H9 (cell line): ENCODE results near the gene SYCE1. TPM values are rescaled to one million over a fixed set of nuclear protein-coding genes. Genes with fewer than 3 reads are reported as not detected.
"Not testable (repeated sequence)": the region's sequence is repeated elsewhere in the genome, so short reads cannot be mapped to it uniquely, and the experiment has no call there.

Experiments used
- DNase-seq: peaks from one replicate; pipeline ENCODE4 v3.0.0-alpha.2; 2017
- H2AFZ ChIP-seq: one replicate; pipeline ENCODE4 v1.6.1; 2013; ENCODE audit warnings: mild to moderate bottlenecking, low read length, control low read depth, moderate library complexity
- H2AK5ac ChIP-seq: 2 replicates; pipeline ENCODE4 v1.6.1; 2013; ENCODE audit warnings: low read length, control low read depth, mixed read lengths; ENCODE audit not compliant: insufficient read length
- H2BK120ac ChIP-seq: one replicate; pipeline ENCODE4 v1.6.1; 2013; ENCODE audit warnings: low read depth, mild to moderate bottlenecking, low read length, control low read depth, inconsistent platforms; ENCODE audit not compliant: poor library complexity, severe bottlenecking
- H2BK12ac ChIP-seq: 2 replicates; pipeline ENCODE4 v1.6.1; 2013; ENCODE audit warnings: low read length, control low read depth, mixed read lengths, low read depth; ENCODE audit not compliant: insufficient read length
- H2BK15ac ChIP-seq: 2 replicates; pipeline ENCODE4 v1.6.1; 2013; ENCODE audit warnings: low read depth, low read length, control low read depth
- H2BK20ac ChIP-seq: one replicate; pipeline ENCODE4 v1.6.1; 2013; ENCODE audit warnings: low read depth, mild to moderate bottlenecking, low read length, control low read depth, inconsistent platforms; ENCODE audit not compliant: poor library complexity, severe bottlenecking
- H2BK5ac ChIP-seq: 2 replicates; pipeline ENCODE4 v1.6.1; 2013; ENCODE audit warnings: low read length, control low read depth, mixed read lengths; ENCODE audit not compliant: insufficient read length
- H3K14ac ChIP-seq: 2 replicates; pipeline ENCODE4 v1.6.1; 2013; ENCODE audit warnings: low read length, control low read depth; ENCODE audit not compliant: insufficient read depth
- H3K18ac ChIP-seq: 2 replicates; pipeline ENCODE4 v1.6.1; 2013; ENCODE audit warnings: low read depth, mild to moderate bottlenecking, mixed read lengths, low read length, control low read depth; ENCODE audit not compliant: insufficient read length
- H3K23ac ChIP-seq: 2 replicates; pipeline ENCODE4 v1.6.1; 2013; ENCODE audit warnings: low read length, control low read depth, mixed read lengths, low read depth; ENCODE audit not compliant: insufficient read length
- H3K23me2 ChIP-seq: 2 replicates; pipeline ENCODE4 v1.6.1; 2013; ENCODE audit warnings: low read depth, mild to moderate bottlenecking, mixed read lengths, low read length, control low read depth; ENCODE audit not compliant: insufficient read length, poor library complexity, severe bottlenecking
- H3K27ac ChIP-seq: 2 replicates; pipeline ENCODE4 v1.5.1; 2013; ENCODE audit warnings: low read length, control low read depth, mixed read lengths, low read depth; ENCODE audit not compliant: insufficient read length
- H3K27me3 ChIP-seq: 2 replicates; pipeline ENCODE4 v1.6.1; 2013; ENCODE audit warnings: low read length, control low read depth, inconsistent platforms; ENCODE audit not compliant: insufficient read depth
- H3K4ac ChIP-seq: 2 replicates; pipeline ENCODE4 v1.6.1; 2013; ENCODE audit warnings: low read depth, mild to moderate bottlenecking, control low read depth, inconsistent platforms, low read length, moderate library complexity
- H3K4me1 ChIP-seq: 2 replicates; pipeline ENCODE4 v1.6.1; 2013; ENCODE audit warnings: low read length, control low read depth, inconsistent platforms; ENCODE audit not compliant: insufficient read depth
- H3K4me2 ChIP-seq: 2 replicates; pipeline ENCODE4 v1.6.1; 2013; ENCODE audit warnings: low read length, control low read depth, mixed read lengths; ENCODE audit not compliant: insufficient read length, insufficient read depth
- H3K56ac ChIP-seq: 2 replicates; pipeline ENCODE4 v1.6.1; 2013; ENCODE audit warnings: low read depth, mild to moderate bottlenecking, mixed read lengths, low read length, control low read depth; ENCODE audit not compliant: insufficient read length
- H3K79me1 ChIP-seq: 2 replicates; pipeline ENCODE4 v1.6.1; 2013; ENCODE audit warnings: low read depth, mild to moderate bottlenecking, moderate library complexity, low read length, control low read depth, inconsistent platforms; ENCODE audit not compliant: insufficient read depth, poor library complexity, severe bottlenecking
- H3K79me2 ChIP-seq: 2 replicates; pipeline ENCODE4 v1.6.1; 2013; ENCODE audit warnings: low read length, control low read depth, inconsistent platforms; ENCODE audit not compliant: insufficient read depth
- H3K9ac ChIP-seq: 2 replicates; pipeline ENCODE4 v1.6.1; 2013; ENCODE audit warnings: low read length, control low read depth, mixed read lengths; ENCODE audit not compliant: insufficient read length; ENCODE audit errors: extremely low read depth
- H3K9me3 ChIP-seq: one replicate; pipeline ENCODE4 v1.6.1; 2013; ENCODE audit warnings: low read depth, low read length, inconsistent platforms; ENCODE audit not compliant: control insufficient read depth
- H3T11ph ChIP-seq: one replicate; pipeline ENCODE4 v1.6.1; 2013; ENCODE audit warnings: mild to moderate bottlenecking, low read length, control low read depth, inconsistent platforms
- H4K20me1 ChIP-seq: one replicate; pipeline ENCODE4 v1.6.1; 2013; ENCODE audit not compliant: control insufficient read depth, insufficient read length, insufficient read depth
- H4K5ac ChIP-seq: 2 replicates; pipeline ENCODE4 v1.6.1; 2013; ENCODE audit warnings: low read depth, mild to moderate bottlenecking, mixed read lengths, low read length, control low read depth; ENCODE audit not compliant: insufficient read length
- H4K8ac ChIP-seq: replicated peaks from 2 replicates; pipeline ENCODE4 v1.6.1; 2013; ENCODE audit warnings: low read length, control low read depth, mixed read lengths, low read depth; ENCODE audit not compliant: insufficient read length
- H4K91ac ChIP-seq: 2 replicates; pipeline ENCODE4 v1.6.1; 2013; ENCODE audit warnings: low read depth, mild to moderate bottlenecking, moderate library complexity, mixed read lengths, low read length, control low read depth; ENCODE audit not compliant: insufficient read length
- H3K27ac Mint-ChIP-seq, 3 experiments: 2 replicates in 2 of 3; 3 replicates in 1 of 3; pipeline ENCODE4 v1.8.0; 2020 to 2021; ENCODE audit warnings: mixed read lengths in 3 of 3, mild to moderate bottlenecking in 1 of 3, moderate library complexity in 1 of 3
- H3K27me3 Mint-ChIP-seq: 2 replicates; pipeline ENCODE4 v1.8.0; 2021; ENCODE audit warnings: low read depth, mild to moderate bottlenecking, moderate library complexity, mixed read lengths
- H3K36me3 Mint-ChIP-seq, 3 experiments: 2 replicates in 2 of 3; 3 replicates in 1 of 3; pipeline ENCODE4 v1.8.0; 2020 to 2021; ENCODE audit warnings: low read depth in 3 of 3, mixed read lengths in 3 of 3; ENCODE audit not compliant: insufficient read depth in 1 of 3
- H3K4me1 Mint-ChIP-seq, 2 experiments: 2 replicates each; pipeline ENCODE4 v1.8.0; 2020; ENCODE audit warnings: mixed read lengths in 2 of 2
- H3K4me3 Mint-ChIP-seq, 2 experiments: 2 replicates in 1 of 2; 3 replicates in 1 of 2; pipeline ENCODE4 v1.8.0; 2020 to 2021; ENCODE audit warnings: mild to moderate bottlenecking in 2 of 2, mixed read lengths in 2 of 2, moderate library complexity in 1 of 2
- H3K9me3 Mint-ChIP-seq, 2 experiments: 2 replicates in 1 of 2; 3 replicates in 1 of 2; pipeline ENCODE4 v1.8.0; 2020; ENCODE audit warnings: mild to moderate bottlenecking in 2 of 2, mixed read lengths in 2 of 2, moderate library complexity in 1 of 2
- CTCF ChIP-seq: fragments of 200-600 bp; sonication (generic); conservative IDR thresholded peaks from 3 replicates; pipeline ENCODE4 v1.8.0; 2021; ENCODE audit warnings: antibody characterized with exemption, mild to moderate bottlenecking
- WGBS: extraction: QIAGEN DNeasy Blood & Tissue Kit; methylation state at CpG from one replicate; pipeline ENCODE4 v1.1.7; 2013; ENCODE audit warnings: missing lambda C conversion rate, low lambda C conversion rate, mixed read lengths; ENCODE audit not compliant: insufficient read length; ENCODE audit errors: extremely low coverage; 5-methylcytosine and 5-hydroxymethylcytosine counted together
- total RNA-seq: library from RNA; stranded (reverse); gene quantifications from 2 replicates; pipeline ENCODE4 v1.2.1, GENCODE V29; 2021

Gene SYCE1
- total RNA-seq, 1 experiment from 2014 or later, result not detected

- H3K27ac Mint-ChIP-seq, result no peak overlapping the region
- no peak overlapping the region for H2BK120ac ChIP-seq
- DNase-seq, result no peak
- no peak overlapping the region for H3K14ac ChIP-seq
- H3K23me2 ChIP-seq, result no peaks in the 10 kb centered on the region
- no peaks in the 10 kb centered on the region for H4K20me1 ChIP-seq
- H3K4ac ChIP-seq, result no peak overlapping the region
- no peaks in the 10 kb centered on the region; the same call in none of the 2 replicates for H3K27me3 Mint-ChIP-seq
- H2AK5ac ChIP-seq, result no peak overlapping the region
- no peak overlapping the region for H3K18ac ChIP-seq
- H3K27me3 ChIP-seq, result no peaks in the 10 kb centered on the region
- H3K4me1 Mint-ChIP-seq, result no peaks in the 10 kb centered on the region
- no peak overlapping the region for H3K27ac ChIP-seq
- no CpG with 5 or more reads among the region's 3 CpGs for WGBS
- peaks cover 2 to 24% (median 9%) of the 10 kb centered on the region in 3 experiments; a peak in 5 of 7 replicates for H3K36me3 Mint-ChIP-seq
- no peak overlapping the region for H4K5ac ChIP-seq
- H3K9ac ChIP-seq, result no peak overlapping the region
- no peaks in the 10 kb centered on the region for H3K4me1 ChIP-seq
- H3K79me1 ChIP-seq, result no peaks in the 10 kb centered on the region
- no peak overlapping the region for H2AFZ ChIP-seq
- no peak overlapping the region for H3K4me2 ChIP-seq
- no peaks in the 10 kb centered on the region for H3K79me2 ChIP-seq
- H3K23ac ChIP-seq, result no peak overlapping the region
- no peak overlapping the region for H3K4me3 Mint-ChIP-seq
- no peak overlapping the region for H3K56ac ChIP-seq
- no peak overlapping the region for H4K91ac ChIP-seq
- H2BK15ac ChIP-seq, result no peak overlapping the region
- H3T11ph ChIP-seq, result no peak overlapping the region
- peaks cover 95 to 97% of the 10 kb centered on the region in 2 experiments for H3K9me3 Mint-ChIP-seq
- H2BK5ac ChIP-seq, result no peak overlapping the region
- no peak overlapping the region for H2BK12ac ChIP-seq
- H2BK20ac ChIP-seq, result no peak overlapping the region
- TF ChIP-seq CTCF, result no peak
- no peak overlapping the region for H4K8ac ChIP-seq
- peaks cover 71% of the 10 kb centered on the region for H3K9me3 ChIP-seq
Observed at GRCh38 chr10:133600657-133601056, 35.3 kb upstream of the SYCE1 start.

GRCh38 chr10:133599869-133600268, 34.5 kb upstream of the SYCE1 start:
- H3K4ac ChIP-seq, DNase-seq, H2AK5ac ChIP-seq, H2BK12ac ChIP-seq, H3K27me3 Mint-ChIP-seq, H3K79me2 ChIP-seq, H3K4me1 Mint-ChIP-seq, H2BK20ac ChIP-seq, H3K4me2 ChIP-seq, H3K18ac ChIP-seq, H3K23me2 ChIP-seq, H3K27me3 ChIP-seq, H2BK5ac ChIP-seq, H2AFZ ChIP-seq, H2BK120ac ChIP-seq, H3K23ac ChIP-seq, H4K8ac ChIP-seq, H3K14ac ChIP-seq, H3K4me3 Mint-ChIP-seq, H3K9ac ChIP-seq, H3K56ac ChIP-seq, H4K91ac ChIP-seq, H3K4me1 ChIP-seq, H2BK15ac ChIP-seq, H3K27ac Mint-ChIP-seq, H3K27ac ChIP-seq, H3K79me1 ChIP-seq, H3T11ph ChIP-seq, H4K20me1 ChIP-seq, H4K5ac ChIP-seq: not testable (repeated sequence)
- peaks cover 95 to 99% of the 10 kb centered on the region in 2 experiments for H3K9me3 Mint-ChIP-seq
- H3K36me3 Mint-ChIP-seq, result peaks cover 2 to 30% (median 9%) of the 10 kb centered on the region in 3 experiments; a peak in 5 of 7 replicates
- WGBS, result no CpG with 5 or more reads among the region's 8 CpGs
- peaks cover 68% of the 10 kb centered on the region for H3K9me3 ChIP-seq
